ENCODE data around the gene CHST5.
A peak's percentile ranks its signal among the peaks of the same experiment; 100 is the strongest.

The CHST5 gene
- long read RNA-seq, donor 1 = 0 reads
- long read RNA-seq, donor 2 = 0 reads
- long read RNA-seq, donor 3 = 0 reads
- long read RNA-seq, donor 4, partial matches to known transcripts = 0 of 1 reads
- long read RNA-seq, donor 4, other reads (novel, unspliced or antisense) = 0 of 1 reads
- long read RNA-seq, donor 5 = 0 reads
- long read RNA-seq, donor 6 = 0 reads
- long read RNA-seq, donor 7 = 0 reads
- long read RNA-seq, donor 8 = 0 reads

- no peak for DNase-seq
Observed at GRCh38 chr16:75535901-75536300, at the start of gene CHST5. Gene CHST5, minus strand, starts transcription at chr16:75536108. Its CDS starts 5,724 bp downstream, at chr16:75530384.

DNA sequence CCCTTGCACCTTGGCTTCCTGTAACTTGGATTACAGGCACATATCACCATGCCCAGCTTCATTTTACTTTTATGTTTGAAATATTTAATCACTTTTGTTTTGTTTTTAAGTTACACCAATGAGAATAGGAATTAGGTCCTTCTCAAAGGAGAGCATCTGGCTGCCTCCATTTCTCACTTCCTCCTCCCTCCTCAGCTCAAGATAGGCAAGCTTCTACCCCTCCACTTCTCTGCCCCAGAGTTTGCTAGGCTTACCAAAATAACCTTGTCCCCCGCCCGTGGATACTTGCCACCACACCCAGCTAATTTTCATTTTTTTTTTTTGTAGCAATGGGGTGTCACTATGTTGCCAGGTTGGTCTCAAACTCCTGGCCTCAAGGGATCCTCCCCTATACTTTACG, 48.2 kb upstream of the CHST5 start:
- DNase-seq = no peak

DNA sequence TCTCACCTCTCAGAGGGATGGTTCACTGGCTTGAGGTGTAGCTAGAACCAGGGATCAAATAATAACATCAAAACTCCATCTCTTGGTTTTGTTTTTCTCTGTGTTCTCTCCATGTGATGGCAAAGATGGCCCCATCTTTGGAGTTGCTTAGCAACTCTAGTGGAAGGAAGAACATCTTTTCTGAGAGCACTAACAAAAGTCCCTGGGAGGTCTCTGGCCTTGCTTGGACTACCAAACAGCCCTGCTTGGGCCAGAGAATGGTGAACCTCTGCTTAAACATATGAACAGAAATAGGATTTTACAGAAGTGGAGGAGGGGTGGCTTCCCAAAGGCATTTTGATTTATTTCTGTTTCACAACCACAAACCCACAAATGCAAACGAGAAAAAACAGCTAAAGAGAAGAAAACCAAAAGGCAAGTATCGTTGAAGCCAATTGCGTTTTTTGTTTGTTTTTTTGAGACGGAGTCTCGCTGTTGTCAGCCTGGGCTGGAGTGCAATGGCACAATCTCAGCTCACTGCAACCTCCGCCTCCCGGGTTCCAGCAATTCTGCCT, 43.5 kb upstream of the CHST5 start:
- no peak for DNase-seq

GRCh38 chr16:75578725-75579124, 42.8 kb upstream of the CHST5 start:
- no peak for DNase-seq

DNA sequence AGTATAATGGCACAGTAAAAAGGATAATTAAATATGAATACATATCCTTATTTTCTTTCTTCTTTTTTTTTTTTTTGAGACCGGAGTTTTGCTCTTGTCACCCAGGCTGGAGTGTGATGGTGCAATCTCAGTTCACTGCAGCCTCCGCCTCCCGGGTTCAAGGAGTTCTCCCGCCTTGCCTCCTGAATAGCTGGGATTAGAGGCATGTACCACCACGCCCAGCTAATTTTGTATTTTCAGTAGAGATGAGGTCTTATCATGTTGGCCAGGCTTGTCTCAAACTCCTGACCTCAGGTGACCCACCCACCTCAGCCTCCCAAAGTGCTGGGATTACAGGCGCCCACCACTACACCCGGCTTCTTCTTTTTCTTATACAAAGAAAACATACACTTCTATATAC, 42.3 kb upstream of the CHST5 start:
- no peak for DNase-seq

DNA sequence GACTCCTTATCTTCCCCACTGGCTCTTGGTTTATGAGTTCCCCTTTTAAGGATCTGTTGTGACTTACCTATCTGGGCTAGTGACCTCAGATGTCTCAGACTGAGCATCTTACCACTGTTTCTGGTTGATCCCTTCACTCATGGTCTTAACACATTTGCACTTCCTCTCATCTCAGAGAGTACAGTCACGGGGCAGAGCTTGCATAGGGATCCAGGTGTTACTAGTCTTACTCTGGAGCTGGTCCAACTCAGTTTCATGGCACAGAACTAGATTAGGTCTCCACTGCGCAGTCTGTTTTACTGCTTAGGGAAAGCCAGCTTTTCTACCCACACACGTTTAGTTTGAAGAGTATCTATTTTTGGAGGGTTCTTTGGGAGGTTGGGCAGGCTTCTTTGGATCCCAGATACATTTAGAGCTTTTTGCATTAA, 40.5 kb upstream of the CHST5 start:
- no peak for DNase-seq

DNA sequence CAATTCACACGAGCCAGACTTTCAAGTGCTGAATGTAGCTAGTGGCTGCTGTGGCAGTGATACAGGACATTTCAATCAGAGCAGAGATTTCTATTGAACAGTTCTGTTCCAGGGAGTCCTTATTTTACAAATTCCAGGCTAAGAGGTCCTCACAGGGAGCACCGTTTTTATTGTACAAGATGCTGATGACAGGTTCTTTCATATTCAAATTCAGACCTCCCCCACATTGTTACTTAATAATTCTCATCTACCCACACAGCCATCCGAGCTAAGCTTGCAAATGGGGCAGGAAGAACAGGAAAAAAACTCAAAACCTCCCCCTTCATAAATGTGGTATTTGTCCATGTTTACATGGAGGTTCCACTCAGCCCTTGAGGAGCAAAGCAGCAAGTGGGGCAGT, 40.0 kb upstream of the CHST5 start:
- DNase-seq = no peak

DNA sequence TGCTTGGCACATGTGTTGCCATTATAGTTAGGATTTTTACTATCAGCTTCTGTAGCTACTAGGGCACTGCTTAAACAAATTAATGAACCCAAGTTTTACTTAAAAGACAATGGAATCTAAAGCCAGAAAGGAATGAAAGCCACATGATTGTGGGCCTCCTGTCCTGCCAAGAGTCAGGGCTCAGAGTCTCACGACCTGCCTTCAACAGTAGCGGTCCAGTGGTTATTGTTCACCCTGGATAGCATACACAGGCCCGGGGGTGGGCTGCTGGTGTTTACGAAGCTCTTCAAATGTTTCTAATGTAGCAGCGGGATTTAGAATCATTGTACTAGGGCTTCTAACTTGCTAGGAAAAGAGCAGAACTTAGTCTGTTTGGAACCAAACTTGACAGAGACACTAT, 38.0 kb upstream of the CHST5 start:
- no peak for DNase-seq

DNA sequence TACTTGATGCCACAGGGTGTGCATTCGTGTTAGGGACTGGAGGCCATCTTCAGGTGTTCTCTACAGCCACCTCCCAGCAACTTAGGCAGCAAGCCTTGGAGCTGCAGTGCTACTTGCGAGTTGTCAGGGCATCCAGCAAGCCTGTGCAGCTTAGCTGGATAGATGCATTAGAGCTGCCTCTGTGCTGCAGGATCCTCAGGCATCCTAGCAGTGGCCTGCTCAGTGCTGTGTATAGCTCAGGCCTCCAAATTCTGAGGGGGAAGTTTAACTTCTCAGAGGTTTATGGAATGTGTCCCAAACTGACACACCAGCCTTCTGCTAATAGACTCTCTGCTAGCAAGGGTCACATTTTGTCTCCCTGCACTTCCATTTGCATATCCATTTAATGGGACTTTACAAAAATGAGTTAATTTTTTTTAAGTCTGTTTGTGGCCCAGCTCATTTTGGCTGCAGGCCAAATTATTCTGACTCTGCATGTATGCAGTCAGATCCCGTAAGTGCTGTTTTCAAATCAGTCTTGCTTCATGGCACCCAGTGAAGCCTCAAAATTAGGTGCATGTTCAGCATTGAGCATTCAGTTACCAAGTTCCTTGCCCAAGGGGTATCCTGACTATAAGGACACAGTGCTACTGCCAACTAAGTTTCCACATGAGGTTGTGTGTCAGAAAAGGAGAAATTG, 37.1 kb upstream of the CHST5 start:
- no peak for DNase-seq

- no peak for DNase-seq
Observed at GRCh38 chr16:75570396-75571065, 34.6 kb upstream of the CHST5 start.

GRCh38 chr16:75567911-75568310, 32.0 kb upstream of the CHST5 start:
- DNase-seq = no peak

DNA sequence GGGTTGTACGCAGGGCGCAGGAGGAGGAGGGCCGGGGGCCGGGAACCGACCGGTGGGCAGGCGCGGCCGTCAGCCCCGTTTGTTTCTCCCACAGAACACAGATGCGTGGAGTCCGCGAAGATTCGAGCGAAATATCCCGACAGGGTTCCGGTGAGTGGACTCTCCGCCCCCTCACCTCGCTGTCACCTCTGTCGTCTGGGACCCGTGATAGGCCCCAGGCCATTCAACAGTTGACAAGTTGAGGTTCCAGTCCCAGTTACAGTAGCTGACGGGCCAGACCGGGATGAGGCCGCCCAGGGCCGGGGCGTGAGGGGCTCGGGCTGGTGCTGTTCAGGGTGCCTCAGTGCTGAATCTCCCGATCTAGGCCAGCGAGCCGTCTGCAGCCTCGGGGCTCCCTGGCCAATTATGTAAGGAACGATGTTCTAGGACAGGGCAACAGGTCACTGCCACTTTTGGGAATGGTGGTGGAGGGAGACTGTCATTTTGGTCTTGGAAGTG, 30.9 kb upstream of the CHST5 start:
- no peak for DNase-seq

DNA sequence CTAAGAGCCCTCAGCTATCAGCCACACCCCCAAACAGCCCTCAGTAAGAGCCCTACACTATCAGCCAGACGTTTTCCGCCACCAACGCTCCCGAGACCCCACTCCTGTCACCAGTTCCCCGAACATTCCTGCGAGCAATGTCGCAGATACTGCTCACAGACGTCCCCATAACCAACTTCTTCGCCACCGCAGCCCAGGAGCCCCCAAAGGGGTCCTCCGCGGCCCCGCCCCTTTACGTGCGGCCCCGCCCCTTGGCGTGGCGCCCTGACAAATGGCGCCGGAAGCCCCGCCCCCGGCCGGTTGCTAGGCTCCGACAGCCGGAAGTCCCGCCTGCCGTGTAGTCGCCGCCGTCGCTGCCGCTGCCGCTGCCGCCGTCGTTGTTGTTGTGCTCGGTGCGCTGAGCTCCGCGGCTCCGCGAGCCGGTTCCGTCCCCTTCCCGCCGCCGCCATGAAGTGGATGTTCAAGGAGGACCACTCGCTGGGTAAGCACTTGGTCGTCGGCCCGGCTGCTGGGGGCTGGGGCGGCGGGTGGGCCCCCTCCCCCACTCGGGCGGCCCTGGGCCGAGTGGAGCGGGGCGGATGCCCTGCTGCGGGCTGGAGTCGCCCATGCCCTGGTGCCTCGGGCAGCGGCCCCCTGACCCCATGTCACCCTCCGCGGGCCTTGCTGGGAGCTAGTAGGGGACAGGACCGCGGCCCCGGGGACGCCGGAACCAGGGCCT, 30.3 kb upstream of the CHST5 start, which contains the start of gene GABARAPL2:
Gene GABARAPL2 (plus strand): TSS at position 340 of the 718 bp plus-strand sequence. CDS start 108 bp downstream, at position 448.
- DNase-seq = peak; percentile 91

- no peak for DNase-seq
Observed at GRCh38 chr16:75565640-75566039, 29.7 kb upstream of the CHST5 start.

DNA sequence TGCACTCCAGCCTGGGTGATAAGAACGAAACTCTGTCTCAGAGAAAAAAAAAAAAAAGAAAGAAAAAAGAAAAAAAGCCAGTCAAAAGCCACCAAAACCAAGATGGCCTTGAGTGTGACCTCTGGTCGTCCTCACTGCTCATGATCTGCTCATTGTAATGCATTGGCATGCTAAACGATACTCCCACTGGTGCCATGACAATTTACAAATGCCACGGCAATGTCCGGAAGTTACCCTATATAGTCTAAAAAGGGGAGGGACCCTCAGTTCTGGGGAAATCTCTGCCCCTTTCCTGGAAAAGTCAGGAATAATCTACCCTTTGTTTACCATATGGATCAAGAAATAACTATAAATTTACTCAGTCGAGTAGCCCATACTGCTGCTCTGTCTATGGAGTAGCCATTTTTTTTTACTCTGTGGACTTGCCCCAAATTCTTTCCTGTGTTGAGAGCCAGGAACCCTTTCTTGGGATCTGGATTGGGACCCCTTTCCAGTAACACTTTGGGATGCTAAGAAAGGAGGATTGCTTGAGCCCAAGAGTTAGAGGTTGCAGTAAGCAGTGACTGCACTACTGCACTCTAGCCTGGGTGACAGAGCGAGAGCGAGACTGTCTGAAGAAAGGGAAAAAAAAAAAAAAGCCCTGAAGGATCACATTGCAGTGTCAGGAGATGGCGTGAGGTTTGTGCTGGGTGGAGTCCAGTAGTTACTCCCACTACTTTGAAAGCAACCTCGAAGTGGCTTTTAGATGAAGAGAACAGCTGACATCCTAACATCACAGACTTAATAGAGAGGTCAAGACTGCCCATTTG, 23.9 kb upstream of the CHST5 start:
- peak; percentile 9 for DNase-seq

DNA sequence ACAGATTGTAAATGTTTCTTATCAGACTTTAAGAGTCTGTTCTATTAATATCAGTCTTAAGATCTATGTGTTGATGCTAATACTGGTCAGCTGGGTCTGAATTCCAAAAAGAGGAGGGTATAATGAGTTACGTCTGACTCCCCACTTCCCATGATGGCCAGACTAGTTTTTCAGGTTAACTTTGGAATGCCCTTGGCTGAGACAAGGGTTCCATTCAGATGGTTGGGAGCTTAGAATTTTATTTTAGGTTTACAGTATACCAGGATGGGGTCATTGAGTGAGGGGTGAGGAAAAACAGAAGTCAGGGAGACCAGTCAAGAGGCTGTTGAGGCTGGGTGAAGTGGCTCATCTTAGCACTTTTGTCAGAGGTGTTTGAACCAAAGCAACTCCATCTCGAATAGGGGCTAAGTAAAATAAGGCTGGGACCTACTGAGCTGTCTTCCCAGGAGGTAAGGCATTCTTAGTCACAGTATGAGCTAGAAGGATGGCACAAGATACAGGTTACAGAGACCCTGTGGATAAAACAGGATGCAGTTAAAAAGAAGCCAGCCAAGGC, 23.0 kb upstream of the CHST5 start:
- no peak for DNase-seq

DNA sequence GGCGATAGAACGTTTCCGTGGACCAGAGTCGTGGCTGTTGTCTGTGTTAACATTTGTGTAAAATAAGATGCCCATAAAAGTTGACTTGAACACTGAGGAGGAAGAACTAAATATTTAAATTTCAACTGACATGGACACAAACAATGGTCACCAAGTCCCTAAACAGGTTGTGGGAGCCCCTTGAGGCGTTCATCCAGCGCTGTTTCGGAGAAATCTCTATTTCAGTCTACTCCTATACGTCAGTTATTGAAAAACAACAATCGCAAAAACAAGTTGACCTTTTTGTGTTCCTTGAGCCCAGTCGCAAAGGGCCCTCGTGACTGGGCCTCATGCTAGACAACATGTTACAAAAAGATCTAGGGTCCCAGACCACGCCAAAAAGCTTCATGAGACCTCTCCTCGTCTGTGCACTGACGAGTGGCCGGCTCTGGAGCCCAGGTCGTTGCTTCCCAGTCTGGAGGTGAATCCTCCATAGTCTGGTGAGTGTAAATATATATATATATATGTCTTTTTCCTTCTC, 20.6 kb upstream of the CHST5 start:
- no peak for DNase-seq

DNA sequence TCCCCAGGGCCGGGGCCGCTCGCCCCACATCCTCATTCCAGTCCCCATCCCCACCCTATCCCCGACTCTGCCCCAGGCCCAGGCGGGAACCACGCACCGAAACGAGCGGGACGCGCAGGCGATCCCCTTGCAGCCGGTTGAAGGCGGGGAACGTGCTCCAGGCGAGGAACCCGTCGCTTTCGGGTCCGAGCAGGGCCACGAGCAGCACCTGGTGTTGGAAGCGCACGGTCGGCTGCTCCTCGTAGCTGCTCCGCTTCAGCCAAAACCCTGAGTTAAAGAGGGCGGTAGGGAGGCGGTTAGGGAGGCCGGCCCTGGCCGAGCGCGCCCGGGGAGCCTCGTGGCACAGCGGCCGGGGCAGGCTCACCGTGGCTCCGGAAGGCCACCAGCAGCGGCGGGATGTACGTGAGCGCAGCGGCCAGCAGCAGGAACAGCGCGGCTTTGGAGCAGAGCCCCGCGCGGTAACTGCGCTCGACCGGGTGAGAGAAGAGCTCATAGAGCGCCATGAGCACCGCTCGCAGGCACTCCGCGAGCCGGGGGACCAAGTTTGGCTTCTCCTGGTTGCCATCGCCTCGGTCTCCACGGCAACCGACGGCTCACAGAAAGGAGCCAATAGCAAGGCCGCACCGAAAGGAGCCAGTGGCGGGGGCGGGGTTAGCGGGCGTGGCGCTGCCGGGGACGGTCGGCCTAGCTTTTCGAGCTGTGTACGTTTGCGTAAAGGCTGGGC, 20.0 kb upstream of the CHST5 start, which contains the start of gene TMEM231:
Gene TMEM231 (minus strand): TSS at position 546 of the 724 bp plus-strand sequence. CDS start 43 bp downstream, at position 503.
- peak; percentile 95 for DNase-seq

DNA sequence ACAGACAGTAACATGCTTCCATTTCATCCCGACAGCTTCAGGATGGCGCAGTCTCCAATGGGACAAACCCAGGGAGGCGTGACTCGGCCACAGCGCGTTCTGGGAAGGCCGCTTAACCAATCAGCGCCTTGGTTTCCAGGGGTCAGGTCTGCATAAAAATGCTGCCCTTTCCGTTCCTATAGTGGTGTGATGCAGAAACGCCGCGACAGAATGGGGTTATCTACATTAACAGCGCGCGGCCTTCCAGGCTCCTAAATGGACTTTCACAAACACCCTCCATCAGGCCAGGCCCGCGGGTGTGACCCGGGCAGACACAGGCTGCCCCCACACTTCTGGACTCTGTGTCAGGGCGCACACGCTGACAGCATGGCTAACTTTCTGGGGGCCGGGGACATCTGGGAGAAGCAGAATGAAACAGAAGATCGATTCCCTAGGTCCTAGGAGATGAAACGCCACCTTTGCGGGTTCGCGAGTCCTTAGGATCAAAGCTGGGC, 19.4 kb upstream of the CHST5 start:
- peak; percentile 74 for DNase-seq

DNA sequence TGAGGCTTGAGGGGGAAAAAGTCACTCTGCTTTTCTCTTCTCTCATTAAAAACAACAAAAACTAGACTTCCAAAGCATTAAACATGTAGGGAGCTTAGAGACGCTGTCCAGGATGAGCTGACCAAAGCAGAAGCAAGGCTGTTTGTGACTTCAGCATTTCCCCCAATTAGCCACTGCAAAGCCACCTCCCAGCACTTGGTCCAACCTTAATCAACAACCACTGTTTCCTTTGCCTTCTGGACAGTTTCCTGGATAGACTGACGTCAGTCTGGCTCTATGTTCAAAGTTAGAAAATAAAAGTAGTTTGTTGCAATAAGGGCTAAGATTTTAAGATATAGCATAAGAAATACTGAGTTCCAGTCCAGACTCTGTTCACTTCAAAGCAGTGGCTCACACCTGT, 17.0 kb upstream of the CHST5 start:
- no peak for DNase-seq

All from right kidney (tissue), 9 donors.